K562 (cell line): ENCODE measurements around the gene OR2A25. TPM values are rescaled to one million over a fixed set of nuclear protein-coding genes. Genes with fewer than 3 reads are reported as not detected.

Experiments
- ATAC-seq: fragments of 200-7000 bp; cut with Tn5 transposase; 3 replicates; pipeline ENCODE4 v1.9.1; 2020; ENCODE audit warnings: moderate library complexity
- BruUV-seq: library from RNA; stranded (reverse); fragments of 400-500 nt; replicated peaks from 2 replicates; lab custom pipeline; 2021; lab: Mats Ljungman, UMichigan
- CTCF ChIA-PET: fragments of 300-600 bp; formaldehyde crosslinking; extraction: SDS; loops from one replicate; lab custom pipeline; 2021; ENCODE audit warnings: low intra/inter-chr PET ratio; lab: Yijun Ruan, JAX
- POLR2A ChIA-PET: fragments of 300-600, 350-650 bp; sonication (Branson Sonifier 250); formaldehyde crosslinking; extraction: SDS; loops from one replicate; lab custom pipeline; 2021; ENCODE audit warnings: antibody characterized with exemption, inconsistent platforms; lab: Yijun Ruan, JAX
- DNase-seq, 4 experiments: peaks; one replicate each; pipeline versions ENCODE4 v3.0.0 to v3.0.0-alpha.2; 2011 to 2018; ENCODE audit warnings: low spot score in 3 of 4, mixed read lengths in 3 of 4; ENCODE audit errors: extremely low read depth in 1 of 4
- FAIRE-seq: peaks from 2 replicates; lab custom pipeline; 2011; peaks lifted over from hg19 to GRCh38; lab: Jason Lieb, UNC
- H2AFZ ChIP-seq: 2 replicates; pipeline ENCODE4 v1.6.0; 2011; ENCODE audit warnings: low read depth, low read length, control low read depth, inconsistent platforms
- H3K27ac ChIP-seq: fragments of 200-600 bp; 3 replicates; pipeline ENCODE4 v1.8.0; 2011; ENCODE audit warnings: low read depth, mild to moderate bottlenecking, control low read depth, inconsistent platforms, low read length, moderate library complexity, mixed read lengths; ENCODE audit errors: extremely low read depth
- H3K27me3 ChIP-seq, 2 experiments: fragments of 300-600 bp in 1 of 2; 2 replicates in 1 of 2; 3 replicates in 1 of 2; pipeline versions ENCODE4 v1.6.0 to v1.8.0; 2011; ENCODE audit warnings: inconsistent platforms in 2 of 2, low read length in 2 of 2, mild to moderate bottlenecking in 1 of 2, mixed read lengths in 1 of 2, moderate library complexity in 1 of 2; ENCODE audit not compliant: control insufficient read depth in 2 of 2, insufficient read depth in 2 of 2
- H3K36me3 ChIP-seq: fragments of 300-600 bp; 3 replicates; pipeline ENCODE4 v1.8.0; 2011; ENCODE audit warnings: mild to moderate bottlenecking, low read length, inconsistent platforms; ENCODE audit not compliant: control insufficient read depth, insufficient read depth
- H3K4me1 ChIP-seq, 2 experiments: fragments of 200-600 bp in 1 of 2; replicated peaks in 1 of 2; 2 replicates in 1 of 2; 3 replicates in 1 of 2; pipeline versions ENCODE4 v1.5.1 to v1.8.0; 2011; ENCODE audit warnings: inconsistent platforms in 2 of 2, low read length in 2 of 2, mild to moderate bottlenecking in 1 of 2, mixed read lengths in 1 of 2, moderate library complexity in 1 of 2; ENCODE audit not compliant: control insufficient read depth in 2 of 2, insufficient read depth in 2 of 2
- H3K4me2 ChIP-seq: 2 replicates; pipeline ENCODE4 v1.6.1; 2011; ENCODE audit warnings: low read length, control low read depth, inconsistent platforms, mixed read lengths; ENCODE audit not compliant: insufficient read depth
- H3K4me3 ChIP-seq: fragments of 200-600 bp; sonication (generic), shearing (Covaris generic); 2 replicates; pipeline ENCODE4 v1.5.1; 2016; ENCODE audit warnings: control low read depth, inconsistent platforms
- H3K79me2 ChIP-seq: fragments of 200-600 bp; 3 replicates; pipeline ENCODE4 v1.8.0; 2011; ENCODE audit warnings: low read length, inconsistent platforms; ENCODE audit not compliant: control insufficient read depth, insufficient read depth
- H3K9ac ChIP-seq, 2 experiments: 2 replicates each; pipeline versions ENCODE4 v1.6.0 to v1.6.1; 2011; ENCODE audit warnings: low read depth in 2 of 2, low read length in 2 of 2, control low read depth in 1 of 2, inconsistent platforms in 1 of 2, mild to moderate bottlenecking in 1 of 2, mixed read lengths in 1 of 2; ENCODE audit not compliant: insufficient read depth in 1 of 2
- H3K9me1 ChIP-seq: one replicate; pipeline ENCODE4 v1.6.0; 2011; ENCODE audit warnings: inconsistent platforms, mild to moderate bottlenecking, low read length, moderate library complexity; ENCODE audit not compliant: control insufficient read depth, insufficient read depth
- H3K9me3 ChIP-seq: replicated peaks from 2 replicates; pipeline ENCODE4 v1.5.1; 2011; ENCODE audit warnings: low read depth, low read length, inconsistent platforms; ENCODE audit not compliant: control insufficient read depth, insufficient read depth
- H4K20me1 ChIP-seq: replicated peaks from 2 replicates; pipeline ENCODE4 v1.6.1; 2011; ENCODE audit warnings: low read length, inconsistent platforms, mixed read lengths; ENCODE audit not compliant: control insufficient read depth, insufficient read depth
- CHD7 ChIP-seq: fragments of 200-600 bp; sonication (generic); IDR thresholded peaks from one replicate; pipeline ENCODE4 v1.6.1; 2012; ENCODE audit warnings: mild to moderate bottlenecking, low read depth, low read length, inconsistent platforms
- KAT7 ChIP-seq: sonication (generic); formaldehyde crosslinking; IDR thresholded peaks from 2 replicates; pipeline ENCODE4 v1.8.0; 2022; ENCODE audit warnings: missing genetic modification reagents, mild to moderate bottlenecking, borderline replicate concordance
- WGBS: fragments of 100-300 bp; shearing (Covaris generic); methylation state at CpG from one replicate; pipeline ENCODE4 v1.1.6; 2016; ENCODE audit warnings: low coverage, mixed read lengths; ENCODE audit not compliant: insufficient coverage; ENCODE audit errors: missing lambda C conversion rate; 5-methylcytosine and 5-hydroxymethylcytosine counted together
- in situ Hi-C: fragments of 300-500 bp; cut with MboI; formaldehyde crosslinking; loops from 4 replicates; pipeline ENCODE4 v1.15.0; 2018; ENCODE audit warnings: inconsistent platforms, mixed read lengths
- intact Hi-C: fragments of 100-400 bp; cut with micrococcal nuclease; formaldehyde crosslinking; loops from 2 replicates; pipeline ENCODE4 v1.14.2; 2022
- polyA plus RNA-seq, 8 experiments: library from polyadenylated mRNA; depleted of rRNA in 4 of 8; stranded (reverse) in 5 of 8; unstranded in 3 of 8; fragments of >200 nt; fragmentation: Nextera tagmentation in 2 of 8; fragmentation: Illumina TruSeq in 1 of 8; extraction: Ambion mirVana in 2 of 8; extraction: Trizol in 1 of 8; gene quantifications; 2 replicates each; pipeline versions ENCODE4 v1.2.1 to v1.2.3, GENCODE V29; 2011 to 2014; ENCODE audit warnings: inconsistent platforms in 1 of 8, missing spikeins in 1 of 8
- total RNA-seq, 7 experiments: library from RNA; depleted of rRNA in 6 of 7; stranded (reverse); fragments of >200 nt in 6 of 7; fragmentation: Illumina TruSeq in 2 of 7; extraction: Trizol in 2 of 7; gene quantifications; 2 replicates each; pipeline versions ENCODE4 v1.2.1 to v1.2.3, GENCODE V29; 2011 to 2021; ENCODE audit warnings: low replicate concordance in 1 of 7

Gene OR2A25
- total and polyA plus RNA-seq, 9 of the 15 experiments (the other 6 are each of a cell fraction or from before 2014, with no cell fraction given): not detected

DNA sequence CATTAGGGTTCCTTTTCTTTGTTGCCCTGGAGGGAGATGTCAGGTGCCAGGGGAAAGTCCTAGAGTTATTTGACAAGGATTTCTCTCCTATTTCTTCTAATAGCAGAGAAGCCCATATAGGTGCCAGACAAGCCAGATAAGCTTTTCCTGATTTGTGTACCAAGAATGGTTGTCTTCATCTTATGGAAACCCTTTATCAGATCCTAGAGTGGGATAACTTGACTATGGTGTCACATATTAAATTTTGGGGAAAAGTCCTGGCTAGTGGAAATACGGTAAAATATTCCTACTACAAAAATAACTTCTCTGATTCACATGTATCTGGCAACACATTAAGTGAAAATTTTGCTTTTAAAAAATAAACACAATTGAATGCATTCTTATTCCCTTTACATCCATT is 17.6 kb downstream of the OR2A25 start:
- no peaks in the 10 kb centered on the region for H3K27me3 ChIP-seq
- no peak for FAIRE-seq
- H3K4me2 ChIP-seq: no peak overlapping the region
- no TSS peak for BruUV-seq
- POLR2A ChIA-PET: interaction anchor here (1.2 kb wide), 1 partner anchor 7 kb away, joined by 3 read pairs; no protein-coding TSS in a partner anchor
- in situ Hi-C loops: no loop called here
- H3K9ac ChIP-seq: no peak overlapping the region
- no peaks in the 10 kb centered on the region for H3K36me3 ChIP-seq
- TF ChIP-seq KAT7 (CRISPR knock-in tag) (no peak), CHD7 (peak; percentile 86)
- TF ChIP-seq, all 486 proteins: peak for 1
- Histone ChIP-seq H2AFZ (no peak overlapping the region), H3K9me1 (no peaks in the 10 kb centered on the region), H3K27ac (no peak overlapping the region), H3K4me1 (no peaks in the 10 kb centered on the region), H3K79me2 (no peaks in the 10 kb centered on the region), H4K20me1 (no peaks in the 10 kb centered on the region), H3K9me3 (no peaks in the 10 kb centered on the region), H3K4me3 (no peak overlapping the region)
- intact Hi-C loops: no loop called here
- 5% methylated on average over 1 of the region's 1 CpG for WGBS
- CTCF ChIA-PET: no interaction called here
- ATAC-seq (no peak), DNase-seq (no peak)
